Measurements from ENCODE around the gene KCNMA1.

Gene KCNMA1

GRCh38 chr10:77486517-77486916, 151.1 kb downstream of the KCNMA1 start:
- Histone ChIP-seq H2AFZ (ENCODE audit: low read depth, low read length) (no peak overlapping the region), H3K36me3 (ENCODE audit: insufficient read depth, low read length) (no peaks in the 10 kb centered on the region), H3K4me3 (ENCODE audit: low read length) (no peak overlapping the region), H3K27me3 (ENCODE audit: insufficient read depth, low read length) (no peaks in the 10 kb centered on the region), H3K9me3 (ENCODE audit: low read length) (no peaks in the 10 kb centered on the region), H3K4me1 (ENCODE audit: insufficient read depth, low read length) (no peaks in the 10 kb centered on the region)

GRCh38 chr10:77485847-77486246, 151.8 kb downstream of the KCNMA1 start:
- H3K27me3 ChIP-seq (ENCODE audit: insufficient read depth, low read length): no peaks in the 10 kb centered on the region
- H3K4me3 ChIP-seq (ENCODE audit: low read length): no peak overlapping the region
- no peaks in the 10 kb centered on the region for H3K9me3 ChIP-seq (ENCODE audit: low read length)
- H3K4me1 ChIP-seq (ENCODE audit: insufficient read depth, low read length): no peaks in the 10 kb centered on the region
- H3K36me3 ChIP-seq (ENCODE audit: insufficient read depth, low read length): no peaks in the 10 kb centered on the region
- no peak overlapping the region for H2AFZ ChIP-seq (ENCODE audit: low read depth, low read length)

GRCh38 chr10:77482072-77482471, 155.5 kb downstream of the KCNMA1 start:
- H2AFZ ChIP-seq (ENCODE audit: low read depth, low read length): no peak overlapping the region
- no peaks in the 10 kb centered on the region for H3K4me1 ChIP-seq (ENCODE audit: insufficient read depth, low read length)
- no peaks in the 10 kb centered on the region for H3K27me3 ChIP-seq (ENCODE audit: insufficient read depth, low read length)
- no peaks in the 10 kb centered on the region for H3K9me3 ChIP-seq (ENCODE audit: low read length)
- H3K4me3 ChIP-seq (ENCODE audit: low read length): no peak overlapping the region
- no peaks in the 10 kb centered on the region for H3K36me3 ChIP-seq (ENCODE audit: insufficient read depth, low read length)

- Histone ChIP-seq H2AFZ (ENCODE audit: low read depth, low read length) (no peak overlapping the region), H3K4me3 (ENCODE audit: low read length) (no peak overlapping the region), H3K4me1 (ENCODE audit: insufficient read depth, low read length) (no peaks in the 10 kb centered on the region), H3K27me3 (ENCODE audit: insufficient read depth, low read length) (no peaks in the 10 kb centered on the region), H3K36me3 (ENCODE audit: insufficient read depth, low read length) (no peaks in the 10 kb centered on the region), H3K9me3 (ENCODE audit: low read length) (no peaks in the 10 kb centered on the region)
Measured at GRCh38 chr10:77479586-77479985, 158.0 kb downstream of the KCNMA1 start.

- H3K36me3 ChIP-seq (ENCODE audit: insufficient read depth, low read length): no peaks in the 10 kb centered on the region
- no peaks in the 10 kb centered on the region for H3K4me1 ChIP-seq (ENCODE audit: insufficient read depth, low read length)
- H3K9me3 ChIP-seq (ENCODE audit: low read length): no peaks in the 10 kb centered on the region
- H2AFZ ChIP-seq (ENCODE audit: low read depth, low read length): no peak overlapping the region
- no peak overlapping the region for H3K4me3 ChIP-seq (ENCODE audit: low read length)
- H3K27me3 ChIP-seq (ENCODE audit: insufficient read depth, low read length): no peaks in the 10 kb centered on the region
Measured at GRCh38 chr10:77478962-77479359, 158.6 kb downstream of the KCNMA1 start.

- Histone ChIP-seq H3K27me3 (ENCODE audit: insufficient read depth, low read length) (no peaks in the 10 kb centered on the region), H3K4me3 (ENCODE audit: low read length) (no peak overlapping the region), H3K9me3 (ENCODE audit: low read length) (no peaks in the 10 kb centered on the region), H3K36me3 (ENCODE audit: insufficient read depth, low read length) (no peaks in the 10 kb centered on the region), H3K4me1 (ENCODE audit: insufficient read depth, low read length) (no peaks in the 10 kb centered on the region), H2AFZ (ENCODE audit: low read depth, low read length) (no peak overlapping the region)
Measured at GRCh38 chr10:77478247-77478961, 159.2 kb downstream of the KCNMA1 start.

GRCh38 chr10:77475522-77475921, 162.1 kb downstream of the KCNMA1 start:
- Histone ChIP-seq H3K4me1 (ENCODE audit: insufficient read depth, low read length) (no peaks in the 10 kb centered on the region), H3K36me3 (ENCODE audit: insufficient read depth, low read length) (no peaks in the 10 kb centered on the region), H3K27me3 (ENCODE audit: insufficient read depth, low read length) (no peaks in the 10 kb centered on the region), H3K4me3 (ENCODE audit: low read length) (no peak overlapping the region), H2AFZ (ENCODE audit: low read depth, low read length) (no peak overlapping the region), H3K9me3 (ENCODE audit: low read length) (no peaks in the 10 kb centered on the region)

GRCh38 chr10:77474939-77475338, 162.7 kb downstream of the KCNMA1 start:
- Histone ChIP-seq H3K4me3 (ENCODE audit: low read length) (no peak overlapping the region), H3K27me3 (ENCODE audit: insufficient read depth, low read length) (no peaks in the 10 kb centered on the region), H3K9me3 (ENCODE audit: low read length) (no peaks in the 10 kb centered on the region), H2AFZ (ENCODE audit: low read depth, low read length) (no peak overlapping the region), H3K4me1 (ENCODE audit: insufficient read depth, low read length) (no peaks in the 10 kb centered on the region), H3K36me3 (ENCODE audit: insufficient read depth, low read length) (no peaks in the 10 kb centered on the region)

GRCh38 chr10:77474386-77474785, 163.2 kb downstream of the KCNMA1 start:
- no peaks in the 10 kb centered on the region for H3K27me3 ChIP-seq (ENCODE audit: insufficient read depth, low read length)
- no peak overlapping the region for H2AFZ ChIP-seq (ENCODE audit: low read depth, low read length)
- H3K36me3 ChIP-seq (ENCODE audit: insufficient read depth, low read length): no peaks in the 10 kb centered on the region
- no peaks in the 10 kb centered on the region for H3K4me1 ChIP-seq (ENCODE audit: insufficient read depth, low read length)
- H3K4me3 ChIP-seq (ENCODE audit: low read length): no peak overlapping the region
- H3K9me3 ChIP-seq (ENCODE audit: low read length): no peaks in the 10 kb centered on the region

- Histone ChIP-seq H3K9me3 (ENCODE audit: low read length) (no peaks in the 10 kb centered on the region), H3K4me3 (ENCODE audit: low read length) (no peak overlapping the region), H2AFZ (ENCODE audit: low read depth, low read length) (no peak overlapping the region), H3K4me1 (ENCODE audit: insufficient read depth, low read length) (no peaks in the 10 kb centered on the region), H3K36me3 (ENCODE audit: insufficient read depth, low read length) (no peaks in the 10 kb centered on the region), H3K27me3 (ENCODE audit: insufficient read depth, low read length) (no peaks in the 10 kb centered on the region)
Measured at GRCh38 chr10:77472146-77472545, 165.5 kb downstream of the KCNMA1 start.

- Histone ChIP-seq H3K36me3 (ENCODE audit: insufficient read depth, low read length) (no peaks in the 10 kb centered on the region), H3K27me3 (ENCODE audit: insufficient read depth, low read length) (no peaks in the 10 kb centered on the region), H2AFZ (ENCODE audit: low read depth, low read length) (no peak overlapping the region), H3K9me3 (ENCODE audit: low read length) (no peaks in the 10 kb centered on the region), H3K4me3 (ENCODE audit: low read length) (no peak overlapping the region), H3K4me1 (ENCODE audit: insufficient read depth, low read length) (no peaks in the 10 kb centered on the region)
Measured at GRCh38 chr10:77471069-77471536, 166.5 kb downstream of the KCNMA1 start.

- no peaks in the 10 kb centered on the region for H3K27me3 ChIP-seq (ENCODE audit: insufficient read depth, low read length)
Measured at GRCh38 chr10:77467422-77467963, 170.1 kb downstream of the KCNMA1 start.

GRCh38 chr10:77463967-77464745, 173.5 kb downstream of the KCNMA1 start:
- H3K9me3 ChIP-seq (ENCODE audit: low read length): no peaks in the 10 kb centered on the region
- no peaks in the 10 kb centered on the region for H3K36me3 ChIP-seq (ENCODE audit: insufficient read depth, low read length)
- no peaks in the 10 kb centered on the region for H3K27me3 ChIP-seq (ENCODE audit: insufficient read depth, low read length)
- no peak overlapping the region for H3K4me3 ChIP-seq (ENCODE audit: low read length)
- H3K4me1 ChIP-seq (ENCODE audit: insufficient read depth, low read length): no peaks in the 10 kb centered on the region
- no peak overlapping the region for H2AFZ ChIP-seq (ENCODE audit: low read depth, low read length)

More at GRCh38 chr10:77467422-77467963, 170.1 kb downstream of the KCNMA1 start:
- H3K36me3 ChIP-seq (ENCODE audit: insufficient read depth, low read length): no peaks in the 10 kb centered on the region
- no peak overlapping the region for H2AFZ ChIP-seq (ENCODE audit: low read depth, low read length)
- no peak overlapping the region for H3K4me3 ChIP-seq (ENCODE audit: low read length)
- H3K4me1 ChIP-seq (ENCODE audit: insufficient read depth, low read length): no peaks in the 10 kb centered on the region
- no peaks in the 10 kb centered on the region for H3K9me3 ChIP-seq (ENCODE audit: low read length)
